ENCODE data around the gene SSX3.
"Not testable (repeated sequence)": the region's sequence is repeated elsewhere in the genome, so short reads cannot be mapped to it uniquely, and the experiment has no call there.

DNA sequence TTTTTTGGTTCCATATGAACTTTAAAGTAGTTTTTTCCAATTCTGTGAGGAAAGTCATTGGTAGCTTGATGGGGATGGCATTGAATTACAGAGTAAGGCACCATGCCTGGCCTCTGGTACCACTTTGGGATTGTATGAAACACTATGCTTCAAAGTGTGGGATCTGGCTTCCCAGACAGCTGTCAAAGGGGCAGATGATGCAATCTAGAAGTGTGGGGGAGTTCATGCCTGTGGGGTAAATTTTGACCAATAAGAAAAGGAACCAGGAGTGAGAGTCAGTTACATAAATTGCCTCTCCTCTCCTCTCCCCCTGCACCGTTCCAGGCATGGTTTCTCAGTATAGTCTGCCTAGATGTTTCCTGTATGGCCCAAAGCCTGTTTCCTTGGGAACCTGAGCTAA is 41.3 kb upstream of the SSX3 start:
- TF ChIP-seq, protein P1, sequence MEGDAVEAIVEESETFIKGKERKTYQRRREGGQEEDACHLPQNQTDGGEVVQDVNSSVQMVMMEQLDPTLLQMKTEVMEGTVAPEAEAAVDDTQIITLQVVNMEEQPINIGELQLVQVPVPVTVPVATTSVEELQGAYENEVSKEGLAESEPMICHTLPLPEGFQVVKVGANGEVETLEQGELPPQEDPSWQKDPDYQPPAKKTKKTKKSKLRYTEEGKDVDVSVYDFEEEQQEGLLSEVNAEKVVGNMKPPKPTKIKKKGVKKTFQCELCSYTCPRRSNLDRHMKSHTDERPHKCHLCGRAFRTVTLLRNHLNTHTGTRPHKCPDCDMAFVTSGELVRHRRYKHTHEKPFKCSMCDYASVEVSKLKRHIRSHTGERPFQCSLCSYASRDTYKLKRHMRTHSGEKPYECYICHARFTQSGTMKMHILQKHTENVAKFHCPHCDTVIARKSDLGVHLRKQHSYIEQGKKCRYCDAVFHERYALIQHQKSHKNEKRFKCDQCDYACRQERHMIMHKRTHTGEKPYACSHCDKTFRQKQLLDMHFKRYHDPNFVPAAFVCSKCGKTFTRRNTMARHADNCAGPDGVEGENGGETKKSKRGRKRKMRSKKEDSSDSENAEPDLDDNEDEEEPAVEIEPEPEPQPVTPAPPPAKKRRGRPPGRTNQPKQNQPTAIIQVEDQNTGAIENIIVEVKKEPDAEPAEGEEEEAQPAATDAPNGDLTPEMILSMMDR (IDR thresholded peaks at IDR 0.05; ENCODE audit: control extremely low read depth in 1 of 3, insufficient read depth in 1 of 3, low read depth in 1 of 3, low read length in 3 of 3) = not testable (repeated sequence)
- TF ChIP-seq SIRT6 (IDR thresholded peaks at IDR 0.05; ENCODE audit: low read length); POLR2AphosphoS5 (IDR thresholded peaks at IDR 0.05; ENCODE audit: low read depth, low read length); POLR2A (IDR thresholded peaks at IDR 0.05; ENCODE audit: control extremely low read depth in 1 of 2, low read depth in 2 of 2, low read length in 2 of 2); SIN3A (conservative IDR thresholded peaks at IDR 0.05 in 1 of 2, IDR thresholded peaks at IDR 0.05 in 1 of 2; ENCODE audit: low read depth in 1 of 2, low read length in 2 of 2); KDM1A (IDR thresholded peaks at IDR 0.05; ENCODE audit: borderline replicate concordance, low read length); EZH2 (IDR thresholded peaks at IDR 0.05; ENCODE audit: low read depth, low read length, severe bottlenecking); TBP (IDR thresholded peaks at IDR 0.05; ENCODE audit: low read depth, low read length); YY1 (IDR thresholded peaks at IDR 0.05; ENCODE audit: low read depth, low read length); RAD21 (IDR thresholded peaks at IDR 0.05 in 1 of 2, conservative IDR thresholded peaks at IDR 0.05 in 1 of 2; ENCODE audit: low read depth in 2 of 2, low read length in 2 of 2); RNF2 (IDR thresholded peaks at IDR 0.05; ENCODE audit: borderline replicate concordance, low read depth, low read length, missing control alignments, poor library complexity, severe bottlenecking): not testable (repeated sequence)
- TF ChIP-seq, protein P2, sequence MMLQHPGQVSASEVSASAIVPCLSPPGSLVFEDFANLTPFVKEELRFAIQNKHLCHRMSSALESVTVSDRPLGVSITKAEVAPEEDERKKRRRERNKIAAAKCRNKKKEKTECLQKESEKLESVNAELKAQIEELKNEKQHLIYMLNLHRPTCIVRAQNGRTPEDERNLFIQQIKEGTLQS (IDR thresholded peaks at IDR 0.05; ENCODE audit: insufficient read depth, low read depth, low read length) = not testable (repeated sequence)

Measured in H1 (cell line).